Measurements from ENCODE around the gene ZFP62.

GRCh38 chr5:180908998-180909731, 48.1 kb upstream of the ZFP62 start:
- TF ChIP-seq EZH2phosphoT487 (IDR thresholded peaks at IDR 0.05) = no peak
- TF ChIP-seq, protein P1, sequence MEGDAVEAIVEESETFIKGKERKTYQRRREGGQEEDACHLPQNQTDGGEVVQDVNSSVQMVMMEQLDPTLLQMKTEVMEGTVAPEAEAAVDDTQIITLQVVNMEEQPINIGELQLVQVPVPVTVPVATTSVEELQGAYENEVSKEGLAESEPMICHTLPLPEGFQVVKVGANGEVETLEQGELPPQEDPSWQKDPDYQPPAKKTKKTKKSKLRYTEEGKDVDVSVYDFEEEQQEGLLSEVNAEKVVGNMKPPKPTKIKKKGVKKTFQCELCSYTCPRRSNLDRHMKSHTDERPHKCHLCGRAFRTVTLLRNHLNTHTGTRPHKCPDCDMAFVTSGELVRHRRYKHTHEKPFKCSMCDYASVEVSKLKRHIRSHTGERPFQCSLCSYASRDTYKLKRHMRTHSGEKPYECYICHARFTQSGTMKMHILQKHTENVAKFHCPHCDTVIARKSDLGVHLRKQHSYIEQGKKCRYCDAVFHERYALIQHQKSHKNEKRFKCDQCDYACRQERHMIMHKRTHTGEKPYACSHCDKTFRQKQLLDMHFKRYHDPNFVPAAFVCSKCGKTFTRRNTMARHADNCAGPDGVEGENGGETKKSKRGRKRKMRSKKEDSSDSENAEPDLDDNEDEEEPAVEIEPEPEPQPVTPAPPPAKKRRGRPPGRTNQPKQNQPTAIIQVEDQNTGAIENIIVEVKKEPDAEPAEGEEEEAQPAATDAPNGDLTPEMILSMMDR (IDR thresholded peaks at IDR 0.05) = no peak
